ENCODE results near the gene THEMIS.

DNA sequence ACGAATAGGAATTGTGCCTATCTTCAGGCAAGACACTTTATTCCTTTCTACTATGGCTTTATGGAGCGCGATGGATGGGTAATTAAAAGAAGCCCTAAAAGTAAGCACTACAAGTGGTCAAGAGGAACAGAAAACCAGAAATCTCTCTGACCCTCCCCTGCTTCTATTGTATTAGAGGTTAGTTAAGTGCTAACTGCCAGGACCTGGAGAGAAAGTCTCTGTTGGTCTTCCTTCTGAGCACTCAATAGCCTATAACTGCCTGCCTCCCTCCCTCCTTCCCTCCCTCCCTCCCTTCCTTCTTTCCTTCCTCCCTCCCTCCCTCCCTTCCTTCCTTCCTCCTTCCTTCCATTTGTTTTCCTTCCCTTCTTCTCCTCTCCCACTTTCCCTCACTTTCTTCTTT is 190.2 kb downstream of the THEMIS start:
- TF ChIP-seq EZH2 (IDR thresholded peaks at IDR 0.05; ENCODE audit: insufficient read depth, low read length) = no peak
- TF ChIP-seq, protein P1, sequence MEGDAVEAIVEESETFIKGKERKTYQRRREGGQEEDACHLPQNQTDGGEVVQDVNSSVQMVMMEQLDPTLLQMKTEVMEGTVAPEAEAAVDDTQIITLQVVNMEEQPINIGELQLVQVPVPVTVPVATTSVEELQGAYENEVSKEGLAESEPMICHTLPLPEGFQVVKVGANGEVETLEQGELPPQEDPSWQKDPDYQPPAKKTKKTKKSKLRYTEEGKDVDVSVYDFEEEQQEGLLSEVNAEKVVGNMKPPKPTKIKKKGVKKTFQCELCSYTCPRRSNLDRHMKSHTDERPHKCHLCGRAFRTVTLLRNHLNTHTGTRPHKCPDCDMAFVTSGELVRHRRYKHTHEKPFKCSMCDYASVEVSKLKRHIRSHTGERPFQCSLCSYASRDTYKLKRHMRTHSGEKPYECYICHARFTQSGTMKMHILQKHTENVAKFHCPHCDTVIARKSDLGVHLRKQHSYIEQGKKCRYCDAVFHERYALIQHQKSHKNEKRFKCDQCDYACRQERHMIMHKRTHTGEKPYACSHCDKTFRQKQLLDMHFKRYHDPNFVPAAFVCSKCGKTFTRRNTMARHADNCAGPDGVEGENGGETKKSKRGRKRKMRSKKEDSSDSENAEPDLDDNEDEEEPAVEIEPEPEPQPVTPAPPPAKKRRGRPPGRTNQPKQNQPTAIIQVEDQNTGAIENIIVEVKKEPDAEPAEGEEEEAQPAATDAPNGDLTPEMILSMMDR (IDR thresholded peaks at IDR 0.05; ENCODE audit: insufficient read depth, low read depth, low read length) = no peak

Data from astrocyte (in vitro differentiated cells and primary cell).